GM18511 (cell line): ENCODE data around the gene MT1G.
"Not testable (repeated sequence)": the region's sequence is repeated elsewhere in the genome, so short reads cannot be mapped to it uniquely, and the experiment has no call there.

ENCODE experiments used
- ATAC-seq: cut with Tn5 transposase; IDR thresholded peaks from one replicate; pipeline ENCODE4 v1.9.1; 2021; ENCODE audit warnings: mild to moderate bottlenecking, moderate library complexity; ENCODE audit not compliant: unreplicated experiment

MT1G gene

DNA sequence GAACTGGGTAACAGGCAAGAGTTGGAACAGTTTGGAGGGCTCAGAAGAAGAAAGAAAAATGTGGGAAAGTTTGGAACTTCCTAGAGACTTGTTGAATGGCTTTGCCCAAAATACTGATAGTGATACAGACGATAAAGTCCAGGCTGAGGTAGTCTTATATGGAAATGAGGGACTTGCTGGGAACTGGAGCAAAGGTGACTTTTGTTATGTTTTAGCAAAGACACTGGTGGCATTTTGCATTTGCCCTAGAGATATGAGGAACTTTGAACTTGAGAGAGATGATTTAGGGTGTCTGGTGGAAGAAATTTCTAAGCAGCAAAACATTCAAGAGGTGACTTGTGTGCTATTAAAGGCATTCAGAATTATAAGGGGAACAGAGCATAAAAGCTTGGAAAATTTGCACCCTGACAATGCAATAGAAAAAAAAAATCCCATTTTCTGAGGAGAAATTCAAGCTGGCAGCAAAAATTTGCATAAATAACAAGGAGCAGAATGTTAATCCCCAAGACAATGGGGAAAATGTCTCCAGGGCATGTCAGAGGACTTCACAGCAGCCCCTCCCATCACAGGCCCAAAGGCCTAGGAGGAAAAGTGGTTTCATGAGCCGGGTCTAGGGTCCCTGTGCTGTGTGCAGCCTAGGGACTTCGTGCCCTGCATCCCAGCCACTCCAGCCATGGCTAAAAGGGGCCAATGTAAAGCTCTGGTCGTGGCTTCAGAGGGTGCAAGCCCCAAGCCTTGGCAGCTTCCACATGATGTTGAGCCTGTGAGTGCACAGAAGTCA, 46.0 kb downstream of the MT1G start:
- not testable (repeated sequence) for ATAC-seq

DNA sequence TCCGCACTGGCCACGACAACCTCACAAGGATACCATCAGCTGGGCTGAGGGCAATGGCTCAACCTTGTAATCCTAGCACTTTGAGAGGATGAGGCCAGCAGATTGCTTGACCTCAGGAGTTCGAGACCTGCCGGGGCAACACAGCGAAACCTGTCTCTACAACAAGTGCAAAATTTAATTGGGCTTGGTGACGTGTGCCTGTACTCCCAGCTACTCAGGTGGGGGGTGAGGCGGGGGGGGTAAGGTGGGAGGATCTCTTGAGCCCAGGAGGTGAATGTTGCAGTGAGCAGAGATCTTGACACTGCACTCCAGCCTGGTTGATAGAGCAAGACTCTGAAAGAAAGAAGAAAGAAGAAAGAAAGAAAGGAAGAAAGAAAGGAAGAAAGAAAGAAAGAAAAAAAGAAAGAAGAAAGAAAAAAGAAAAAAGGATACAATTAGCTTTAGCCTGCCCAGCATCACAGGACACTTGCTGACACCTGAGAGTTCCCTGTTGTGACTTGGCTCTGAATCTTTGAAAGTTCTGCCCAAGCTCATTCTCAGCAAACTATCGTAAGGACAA, 47.4 kb downstream of the MT1G start:
- no peak for ATAC-seq

DNA sequence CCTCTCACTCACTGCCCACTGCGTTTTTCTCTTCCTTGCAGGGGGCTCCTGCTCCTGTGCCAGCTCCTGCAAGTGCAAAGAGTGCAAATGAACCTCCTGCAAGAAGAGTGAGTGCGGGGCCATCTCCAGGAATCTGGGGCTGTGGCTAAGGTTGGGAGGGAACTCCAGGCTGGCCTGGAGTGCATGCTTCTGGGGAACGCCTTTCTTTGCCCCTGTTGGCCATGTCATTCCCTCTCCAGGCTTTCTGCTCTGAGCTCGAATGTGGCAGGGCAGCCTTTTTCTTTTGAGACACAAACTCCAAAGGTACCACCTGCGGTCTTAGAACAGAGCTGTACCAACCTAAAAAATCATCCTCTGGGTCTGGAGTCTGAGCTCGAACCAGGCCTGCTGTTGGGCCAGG, 49.7 kb downstream of the MT1G start:
- no peak for ATAC-seq

DNA sequence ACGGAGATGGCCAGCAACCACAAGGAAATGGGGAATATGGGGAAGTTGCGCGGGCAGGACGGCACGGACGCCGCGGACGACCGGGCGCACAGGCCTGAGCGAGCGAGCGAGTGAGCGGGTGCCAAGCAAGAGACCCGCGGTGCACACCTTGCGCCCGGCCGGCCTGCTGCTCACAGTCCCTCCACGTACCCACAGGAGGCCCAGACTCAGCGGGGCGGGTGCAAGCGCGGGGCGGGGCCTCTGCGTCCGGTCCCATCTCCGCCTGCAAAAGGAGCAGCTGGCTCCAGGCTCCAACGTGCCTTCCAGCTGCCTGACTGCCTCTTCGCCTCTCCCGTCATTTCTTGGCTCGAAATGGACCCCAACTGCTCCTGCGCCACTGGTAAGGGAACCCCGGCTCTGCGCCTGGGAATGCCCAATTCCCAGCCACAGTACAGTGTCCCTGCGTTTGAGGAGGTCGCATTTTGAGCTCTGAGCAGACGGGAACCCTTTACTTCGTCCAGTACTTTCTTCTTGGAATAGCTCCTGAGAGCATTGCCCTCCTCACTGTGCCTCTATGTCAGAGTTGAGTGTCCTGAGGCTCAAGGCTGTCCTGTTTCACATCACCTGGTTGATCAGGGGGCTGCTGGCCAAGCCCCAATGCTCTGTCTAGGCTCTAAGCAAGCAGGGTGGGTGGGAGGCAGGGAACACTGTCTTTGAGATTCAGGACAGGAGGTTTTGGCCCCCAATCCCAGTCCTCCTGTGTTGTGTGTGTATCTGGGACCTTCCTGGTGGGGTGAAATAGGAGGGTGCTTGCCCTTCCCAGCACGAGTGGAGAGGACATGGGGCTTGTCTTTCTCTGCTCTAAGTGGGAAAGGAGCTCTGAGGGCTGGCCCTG, 50.4 kb downstream of the MT1G start:
- no peak for ATAC-seq
